ENCODE measurements around the gene ITGBL1.

ITGBL1 gene

DNA sequence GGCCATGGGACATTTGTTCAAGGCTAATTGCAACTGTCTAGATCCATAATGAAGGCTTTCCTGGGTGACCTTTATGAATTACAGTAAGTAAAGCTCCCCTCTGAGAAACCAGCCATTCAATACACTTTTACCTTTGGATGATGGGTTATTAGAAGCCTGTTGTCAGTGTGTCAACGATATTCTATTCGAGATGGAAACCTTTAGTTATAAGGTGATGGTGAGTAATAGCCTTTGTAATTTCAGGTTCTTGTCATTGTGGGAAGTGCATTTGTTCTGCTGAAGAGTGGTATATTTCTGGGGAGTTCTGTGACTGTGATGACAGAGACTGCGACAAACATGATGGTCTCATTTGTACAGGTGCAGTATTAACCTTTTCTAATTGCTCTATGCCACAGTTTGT is 261.7 kb downstream of the ITGBL1 start:
- no peak for TF ChIP-seq EZH2phosphoT487 (IDR thresholded peaks at IDR 0.05; ENCODE audit: low read length)
- TF ChIP-seq, protein P1, sequence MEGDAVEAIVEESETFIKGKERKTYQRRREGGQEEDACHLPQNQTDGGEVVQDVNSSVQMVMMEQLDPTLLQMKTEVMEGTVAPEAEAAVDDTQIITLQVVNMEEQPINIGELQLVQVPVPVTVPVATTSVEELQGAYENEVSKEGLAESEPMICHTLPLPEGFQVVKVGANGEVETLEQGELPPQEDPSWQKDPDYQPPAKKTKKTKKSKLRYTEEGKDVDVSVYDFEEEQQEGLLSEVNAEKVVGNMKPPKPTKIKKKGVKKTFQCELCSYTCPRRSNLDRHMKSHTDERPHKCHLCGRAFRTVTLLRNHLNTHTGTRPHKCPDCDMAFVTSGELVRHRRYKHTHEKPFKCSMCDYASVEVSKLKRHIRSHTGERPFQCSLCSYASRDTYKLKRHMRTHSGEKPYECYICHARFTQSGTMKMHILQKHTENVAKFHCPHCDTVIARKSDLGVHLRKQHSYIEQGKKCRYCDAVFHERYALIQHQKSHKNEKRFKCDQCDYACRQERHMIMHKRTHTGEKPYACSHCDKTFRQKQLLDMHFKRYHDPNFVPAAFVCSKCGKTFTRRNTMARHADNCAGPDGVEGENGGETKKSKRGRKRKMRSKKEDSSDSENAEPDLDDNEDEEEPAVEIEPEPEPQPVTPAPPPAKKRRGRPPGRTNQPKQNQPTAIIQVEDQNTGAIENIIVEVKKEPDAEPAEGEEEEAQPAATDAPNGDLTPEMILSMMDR (IDR thresholded peaks at IDR 0.05; ENCODE audit: low read length) = no peak
- no peak for TF ChIP-seq EZH2 (optimal IDR thresholded peaks at IDR 0.05; ENCODE audit: low read depth, low read length)
- no peaks in the 10 kb centered on the region for H3K27me3 ChIP-seq (replicated peaks; ENCODE audit: insufficient read depth, low read length)
- H4K20me1 ChIP-seq (ENCODE audit: insufficient read depth, low read length) = no peaks in the 10 kb centered on the region
- no peak overlapping the region for H3K4me3 ChIP-seq (ENCODE audit: low read length)
- H3K79me2 ChIP-seq (ENCODE audit: low read length) = no peaks in the 10 kb centered on the region
- no peaks in the 10 kb centered on the region for H3K9me3 ChIP-seq (replicated peaks; ENCODE audit: insufficient read depth, low read length)
- H3K4me2 ChIP-seq (ENCODE audit: low read depth, low read length) = no peak overlapping the region
- H3K27ac ChIP-seq (ENCODE audit: low read length) = no peak overlapping the region
- no peaks in the 10 kb centered on the region for H3F3A ChIP-seq (ENCODE audit: insufficient read depth, low read length)
- no peak overlapping the region for H3K9ac ChIP-seq (ENCODE audit: low read length)
- H3K4me1 ChIP-seq (ENCODE audit: low read length) = peaks cover 14% of the 10 kb centered on the region; the same call in 1 of the 2 replicates
- DNase-seq = no peak
- no peak overlapping the region for H2AFZ ChIP-seq (ENCODE audit: low read length)
- H3K9me2 ChIP-seq (replicated peaks; ENCODE audit: insufficient read depth, low read length) = no peaks in the 10 kb centered on the region
- H3K36me3 ChIP-seq (replicated peaks; ENCODE audit: insufficient read depth, low read length) = no peaks in the 10 kb centered on the region

DNA sequence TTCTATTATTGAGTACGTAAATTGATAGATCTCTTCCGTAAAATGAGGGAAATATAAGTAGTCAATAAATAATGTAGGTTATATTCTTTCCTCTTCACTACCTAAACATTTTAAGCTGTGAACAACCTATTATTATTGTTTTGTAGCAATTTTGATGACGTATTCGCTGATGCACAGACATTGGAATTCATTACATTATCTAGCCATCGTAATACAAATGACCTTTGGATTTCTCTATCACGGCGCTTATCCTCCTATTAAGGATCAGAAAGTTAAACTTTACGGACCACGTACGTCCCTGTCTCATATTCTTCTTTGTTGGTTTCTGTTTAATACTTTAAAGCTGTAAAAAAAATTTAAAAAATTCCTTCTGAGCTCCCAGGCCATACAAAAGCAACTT is 264.9 kb downstream of the ITGBL1 start:
- Histone ChIP-seq H4K20me1 (ENCODE audit: insufficient read depth, low read length) (no peaks in the 10 kb centered on the region), H3F3A (ENCODE audit: insufficient read depth, low read length) (no peaks in the 10 kb centered on the region), H3K4me1 (ENCODE audit: low read length) (peaks cover 4% of the 10 kb centered on the region; the same call in 1 of the 2 replicates), H2AFZ (ENCODE audit: low read length) (no peak overlapping the region), H3K27me3 (replicated peaks; ENCODE audit: insufficient read depth, low read length) (no peaks in the 10 kb centered on the region), H3K4me3 (ENCODE audit: low read length) (no peak overlapping the region), H3K9me2 (replicated peaks; ENCODE audit: insufficient read depth, low read length) (no peaks in the 10 kb centered on the region), H3K27ac (ENCODE audit: low read length) (no peak overlapping the region), H3K4me2 (ENCODE audit: low read depth, low read length) (no peak overlapping the region), H3K79me2 (ENCODE audit: low read length) (no peaks in the 10 kb centered on the region), H3K36me3 (replicated peaks; ENCODE audit: insufficient read depth, low read length) (no peaks in the 10 kb centered on the region), H3K9me3 (replicated peaks; ENCODE audit: insufficient read depth, low read length) (no peaks in the 10 kb centered on the region), H3K9ac (ENCODE audit: low read length) (no peak overlapping the region)
- TF ChIP-seq EZH2phosphoT487 (IDR thresholded peaks at IDR 0.05; ENCODE audit: low read length) (no peak), EZH2 (optimal IDR thresholded peaks at IDR 0.05; ENCODE audit: low read depth, low read length) (no peak)
- TF ChIP-seq, protein P1 (IDR thresholded peaks at IDR 0.05; ENCODE audit: low read length) = no peak
- no peak for DNase-seq

DNA sequence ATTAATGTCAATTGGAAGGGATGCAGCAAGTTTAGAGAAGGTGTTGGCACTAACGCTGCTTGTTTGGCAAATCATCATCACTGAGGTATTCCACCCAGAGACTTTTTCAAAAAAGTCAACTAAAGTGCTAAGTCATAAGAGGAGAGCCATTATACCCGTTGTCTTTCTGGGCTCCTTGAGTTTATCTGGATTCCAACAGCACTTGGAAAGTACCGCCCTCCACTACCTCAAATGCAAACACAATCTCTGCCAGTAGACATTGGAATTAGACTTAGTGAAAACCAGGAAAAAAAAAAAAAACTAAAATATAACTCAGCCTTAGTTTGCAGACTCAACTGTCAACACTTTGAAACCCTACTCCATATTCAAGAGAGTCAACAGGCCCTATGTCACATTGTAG is 266.0 kb downstream of the ITGBL1 start:
- Histone ChIP-seq H4K20me1 (ENCODE audit: insufficient read depth, low read length) (no peaks in the 10 kb centered on the region), H3K27me3 (replicated peaks; ENCODE audit: insufficient read depth, low read length) (no peaks in the 10 kb centered on the region), H3K9ac (ENCODE audit: low read length) (no peak overlapping the region), H3K4me2 (ENCODE audit: low read depth, low read length) (no peak overlapping the region), H3K4me1 (ENCODE audit: low read length) (no peaks in the 10 kb centered on the region), H3K27ac (ENCODE audit: low read length) (no peak overlapping the region), H3K9me3 (replicated peaks; ENCODE audit: insufficient read depth, low read length) (no peaks in the 10 kb centered on the region), H2AFZ (ENCODE audit: low read length) (no peak overlapping the region), H3K4me3 (ENCODE audit: low read length) (no peak overlapping the region), H3K79me2 (ENCODE audit: low read length) (no peaks in the 10 kb centered on the region), H3K9me2 (replicated peaks; ENCODE audit: insufficient read depth, low read length) (no peaks in the 10 kb centered on the region), H3F3A (ENCODE audit: insufficient read depth, low read length) (no peaks in the 10 kb centered on the region), H3K36me3 (replicated peaks; ENCODE audit: insufficient read depth, low read length) (no peaks in the 10 kb centered on the region)
- no peak for TF ChIP-seq EZH2 (optimal IDR thresholded peaks at IDR 0.05; ENCODE audit: low read depth, low read length)
- no peak for TF ChIP-seq EZH2phosphoT487 (IDR thresholded peaks at IDR 0.05; ENCODE audit: low read length)
- TF ChIP-seq, protein P1 (IDR thresholded peaks at IDR 0.05; ENCODE audit: low read length) = no peak
- no peak for DNase-seq

All from MM.1S (cell line).